Measurements from ENCODE around the gene EIF4H.

DNA sequence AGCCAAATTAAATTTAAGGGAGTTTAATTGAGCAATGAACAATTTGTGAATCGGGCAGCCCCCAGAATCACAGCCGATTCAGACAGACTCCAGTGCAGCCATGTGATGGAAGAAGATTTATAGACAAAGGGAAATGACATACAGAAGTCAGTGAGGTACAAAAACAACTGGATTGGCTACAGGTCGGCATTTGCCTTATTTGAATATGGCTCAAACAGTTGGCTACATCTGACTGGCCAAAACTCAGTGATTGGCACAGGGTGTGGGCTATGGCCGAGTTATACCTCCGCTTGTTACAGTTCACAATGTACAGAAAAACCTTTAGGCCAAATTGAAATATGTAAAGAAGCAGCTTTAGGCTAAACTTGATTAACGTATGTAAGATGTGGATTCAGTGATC, 30.8 kb upstream of the EIF4H start:
- TF ChIP-seq, protein P1, sequence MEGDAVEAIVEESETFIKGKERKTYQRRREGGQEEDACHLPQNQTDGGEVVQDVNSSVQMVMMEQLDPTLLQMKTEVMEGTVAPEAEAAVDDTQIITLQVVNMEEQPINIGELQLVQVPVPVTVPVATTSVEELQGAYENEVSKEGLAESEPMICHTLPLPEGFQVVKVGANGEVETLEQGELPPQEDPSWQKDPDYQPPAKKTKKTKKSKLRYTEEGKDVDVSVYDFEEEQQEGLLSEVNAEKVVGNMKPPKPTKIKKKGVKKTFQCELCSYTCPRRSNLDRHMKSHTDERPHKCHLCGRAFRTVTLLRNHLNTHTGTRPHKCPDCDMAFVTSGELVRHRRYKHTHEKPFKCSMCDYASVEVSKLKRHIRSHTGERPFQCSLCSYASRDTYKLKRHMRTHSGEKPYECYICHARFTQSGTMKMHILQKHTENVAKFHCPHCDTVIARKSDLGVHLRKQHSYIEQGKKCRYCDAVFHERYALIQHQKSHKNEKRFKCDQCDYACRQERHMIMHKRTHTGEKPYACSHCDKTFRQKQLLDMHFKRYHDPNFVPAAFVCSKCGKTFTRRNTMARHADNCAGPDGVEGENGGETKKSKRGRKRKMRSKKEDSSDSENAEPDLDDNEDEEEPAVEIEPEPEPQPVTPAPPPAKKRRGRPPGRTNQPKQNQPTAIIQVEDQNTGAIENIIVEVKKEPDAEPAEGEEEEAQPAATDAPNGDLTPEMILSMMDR (IDR thresholded peaks at IDR 0.05; ENCODE audit: low read length): no peak
- TF ChIP-seq EZH2 (IDR thresholded peaks at IDR 0.05; ENCODE audit: borderline replicate concordance, low read length): no peak

Data from OCI-LY1 (cell line).